A673 (cell line): ENCODE measurements around the gene TMEFF2. TPM values are rescaled to one million over a fixed set of nuclear protein-coding genes. Genes with fewer than 3 reads are reported as not detected.

Experiments used
- BruUV-seq: library from RNA; stranded (reverse); fragments of 400-500 nt; replicated peaks from 2 replicates; lab custom pipeline; 2021; lab: Mats Ljungman, UMichigan
- CTCF ChIA-PET: fragments of 300-600 bp; sonication (Branson Sonifier 250); formaldehyde crosslinking; loops from one replicate; lab custom pipeline; 2022; ENCODE audit warnings: antibody characterized with exemption; lab: Charles Lee
- POLR2A ChIA-PET: fragments of 300-600 bp; sonication (Branson Sonifier 250); formaldehyde crosslinking; loops from one replicate; lab custom pipeline; 2022; ENCODE audit warnings: antibody characterized with exemption; ENCODE audit not compliant: low non-redundant PET; lab: Charles Lee
- DNase-seq: peaks from one replicate; pipeline ENCODE4 v3.0.0-alpha.2; 2015; ENCODE audit warnings: low spot score
- H3K27ac ChIP-seq: fragments of 200-600 bp; sonication (generic); 2 replicates; pipeline ENCODE4 v1.5.1; 2016; ENCODE audit warnings: mixed run types, low read depth, mild to moderate bottlenecking, mixed read lengths, antibody characterized with exemption, low read length; ENCODE audit not compliant: poor library complexity, severe bottlenecking
- H3K27me3 ChIP-seq: fragments of 200-600 bp; sonication (generic); replicated peaks from 2 replicates; pipeline ENCODE4 v1.6.1; 2017; ENCODE audit warnings: mixed run types, low read depth, mild to moderate bottlenecking, mixed read lengths, antibody characterized with exemption, low read length; ENCODE audit not compliant: insufficient read depth, poor library complexity
- H3K36me3 ChIP-seq: fragments of 200-600 bp; sonication (generic); 2 replicates; pipeline ENCODE4 v1.6.1; 2016; ENCODE audit warnings: mixed run types, mild to moderate bottlenecking, mixed read lengths, antibody characterized with exemption, low read length; ENCODE audit not compliant: insufficient read depth, poor library complexity, severe bottlenecking
- H3K4me1 ChIP-seq: fragments of 200-600 bp; sonication (generic); 2 replicates; pipeline ENCODE4 v1.6.1; 2017; ENCODE audit warnings: mixed run types, mild to moderate bottlenecking, mixed read lengths, antibody characterized with exemption, low read length; ENCODE audit not compliant: insufficient read depth, poor library complexity, severe bottlenecking
- H3K4me3 ChIP-seq: fragments of 200-600 bp; sonication (generic); 2 replicates; pipeline ENCODE4 v1.5.1; 2016; ENCODE audit warnings: low read depth, mixed run types, mild to moderate bottlenecking, mixed read lengths, low read length; ENCODE audit not compliant: poor library complexity, severe bottlenecking
- H3K9me3 ChIP-seq: fragments of 200-600 bp; sonication (generic); 2 replicates; pipeline ENCODE4 v1.6.1; 2016; ENCODE audit warnings: mixed run types, low read depth, mild to moderate bottlenecking, mixed read lengths, antibody characterized with exemption, low read length; ENCODE audit not compliant: poor library complexity, severe bottlenecking
- EZH2 ChIP-seq: fragments of 200-600 bp; sonication (generic); IDR thresholded peaks from 2 replicates; pipeline ENCODE4 v1.6.1; 2017; ENCODE audit warnings: borderline replicate concordance, low read depth, mild to moderate bottlenecking, mixed read lengths, antibody characterized with exemption, low read length; ENCODE audit not compliant: poor library complexity, severe bottlenecking
- intact Hi-C: fragments of 100-400 bp; cut with micrococcal nuclease; formaldehyde crosslinking; loops from one replicate; pipeline ENCODE4 v1.10.0; 2022; ENCODE audit not compliant: unreplicated experiment
- total RNA-seq: library from RNA; stranded (reverse); gene quantifications from 2 replicates; pipeline ENCODE4 v1.2.3, GENCODE V29; 2021
- TF ChIP-seq, protein P1 (sequence below): fragments of 300-800, 200-600 bp; sonication (generic); conservative IDR thresholded peaks from 2 replicates; pipeline ENCODE4 v1.5.1; 2017; ENCODE audit warnings: low read depth, mild to moderate bottlenecking, antibody characterized with exemption, low read length, moderate library complexity, mixed read lengths

TMEFF2 gene
- total RNA-seq, 1 experiment from 2014 or later: 7.0 TPM

DNA sequence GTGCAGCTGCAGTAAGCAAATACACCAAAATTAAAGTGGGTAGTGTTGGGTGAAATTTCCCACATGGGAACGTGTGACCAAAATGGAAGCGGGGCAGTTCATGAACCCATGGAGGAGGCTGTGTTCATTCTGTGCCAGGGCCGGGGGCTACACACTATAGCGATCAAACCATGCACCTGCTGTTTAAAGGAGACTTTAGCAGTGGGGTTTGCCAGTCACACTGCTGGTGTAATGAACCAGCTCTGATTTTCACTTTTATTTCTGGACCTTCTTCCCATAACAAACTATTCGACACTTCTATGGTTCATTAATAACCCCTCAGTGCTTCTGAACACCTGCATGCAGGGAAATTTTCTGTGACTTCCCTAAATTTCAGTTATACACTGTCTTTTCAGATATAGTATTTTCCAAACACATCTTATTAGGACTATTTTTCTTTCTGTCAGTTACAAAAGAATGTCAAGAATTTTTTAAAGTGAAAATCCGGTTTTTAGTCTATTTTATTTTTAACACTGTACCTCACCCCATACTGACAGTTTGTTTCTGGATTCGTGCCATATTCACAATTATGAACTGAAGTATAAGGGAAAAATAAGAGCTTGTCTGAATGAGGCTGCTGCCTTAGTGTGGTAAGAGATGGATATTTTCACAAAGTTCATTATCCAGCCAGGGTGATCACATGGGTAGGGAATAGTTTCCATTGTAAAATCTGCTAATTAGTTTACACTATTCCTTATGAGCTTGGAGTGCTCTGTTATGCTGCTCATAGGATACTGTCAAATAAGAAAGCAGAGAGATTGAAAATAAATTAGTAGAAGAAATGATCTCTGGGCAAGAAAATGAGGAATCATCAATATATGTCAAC is 236.5 kb downstream of the TMEFF2 start:
- no TSS peak for BruUV-seq
- H3K4me1 ChIP-seq: no peaks in the 10 kb centered on the region
- ChIA-PET CTCF (no interaction called here), POLR2A (no interaction called here)
- no peaks in the 10 kb centered on the region for H3K36me3 ChIP-seq
- H3K9me3 ChIP-seq: no peaks in the 10 kb centered on the region
- H3K4me3 ChIP-seq: no peak overlapping the region
- no peak overlapping the region for H3K27ac ChIP-seq
- DNase-seq: no peak
- TF ChIP-seq EZH2: no peak
- TF ChIP-seq, protein P1, sequence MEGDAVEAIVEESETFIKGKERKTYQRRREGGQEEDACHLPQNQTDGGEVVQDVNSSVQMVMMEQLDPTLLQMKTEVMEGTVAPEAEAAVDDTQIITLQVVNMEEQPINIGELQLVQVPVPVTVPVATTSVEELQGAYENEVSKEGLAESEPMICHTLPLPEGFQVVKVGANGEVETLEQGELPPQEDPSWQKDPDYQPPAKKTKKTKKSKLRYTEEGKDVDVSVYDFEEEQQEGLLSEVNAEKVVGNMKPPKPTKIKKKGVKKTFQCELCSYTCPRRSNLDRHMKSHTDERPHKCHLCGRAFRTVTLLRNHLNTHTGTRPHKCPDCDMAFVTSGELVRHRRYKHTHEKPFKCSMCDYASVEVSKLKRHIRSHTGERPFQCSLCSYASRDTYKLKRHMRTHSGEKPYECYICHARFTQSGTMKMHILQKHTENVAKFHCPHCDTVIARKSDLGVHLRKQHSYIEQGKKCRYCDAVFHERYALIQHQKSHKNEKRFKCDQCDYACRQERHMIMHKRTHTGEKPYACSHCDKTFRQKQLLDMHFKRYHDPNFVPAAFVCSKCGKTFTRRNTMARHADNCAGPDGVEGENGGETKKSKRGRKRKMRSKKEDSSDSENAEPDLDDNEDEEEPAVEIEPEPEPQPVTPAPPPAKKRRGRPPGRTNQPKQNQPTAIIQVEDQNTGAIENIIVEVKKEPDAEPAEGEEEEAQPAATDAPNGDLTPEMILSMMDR: no peak
- no peaks in the 10 kb centered on the region for H3K27me3 ChIP-seq
- intact Hi-C loops: no loop called here

DNA sequence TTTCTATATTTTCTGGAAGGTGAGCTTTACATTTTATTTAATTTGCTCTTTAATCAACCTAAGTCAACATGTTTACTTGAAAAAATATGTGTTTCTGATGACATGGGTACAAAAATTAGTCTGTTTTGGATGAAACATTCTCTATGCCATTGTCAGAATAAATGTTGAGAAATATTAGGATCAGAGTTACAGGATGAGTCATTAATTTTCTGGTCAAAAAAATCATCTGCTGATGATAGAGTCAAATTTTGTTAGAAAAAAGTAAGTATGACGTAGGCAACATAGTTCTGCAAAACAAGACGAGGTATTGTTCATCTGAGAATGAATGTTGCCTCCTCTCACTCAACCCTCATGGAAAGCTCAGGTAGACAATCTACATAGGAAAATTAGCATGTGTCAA is 240.3 kb downstream of the TMEFF2 start:
- POLR2A ChIA-PET: no interaction called here
- no TSS peak for BruUV-seq
- intact Hi-C loops: no loop called here

DNA sequence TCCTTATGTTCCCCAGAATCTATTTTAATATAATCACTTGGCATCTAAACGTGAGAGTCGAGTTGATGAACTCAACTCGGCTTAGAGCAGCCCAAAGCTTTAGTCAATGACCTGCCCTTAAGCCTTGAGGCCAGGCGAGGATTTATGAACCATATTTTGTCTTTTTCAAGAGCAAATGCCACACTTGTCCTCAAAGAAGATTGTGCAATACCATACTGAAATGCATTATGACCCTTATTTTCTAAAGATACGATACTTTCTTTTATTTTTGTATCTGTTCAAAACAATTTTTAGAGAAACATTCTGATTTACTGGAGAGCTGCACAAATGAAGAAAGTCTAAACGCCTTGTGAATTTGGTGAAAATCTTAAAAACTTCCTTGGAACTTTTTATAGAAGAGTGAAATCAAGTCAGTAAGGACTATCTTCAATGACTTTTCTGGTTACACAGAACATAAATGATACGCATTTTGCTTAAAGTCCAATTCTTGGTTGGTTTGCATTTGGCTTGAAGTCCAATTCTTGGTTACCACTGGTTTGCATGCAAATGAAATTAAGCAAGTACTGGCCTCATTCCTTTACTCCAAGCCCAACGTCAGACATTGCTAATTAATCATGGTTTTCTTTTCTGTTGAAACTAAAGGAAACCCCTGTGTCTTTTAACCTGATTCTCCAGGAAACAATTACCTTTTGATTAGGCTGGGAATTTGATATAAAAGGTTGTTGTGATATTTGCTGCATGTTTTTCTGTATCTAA is 242.0 kb downstream of the TMEFF2 start:
- no peak overlapping the region for H3K27ac ChIP-seq
- no peaks in the 10 kb centered on the region for H3K9me3 ChIP-seq
- no peak for DNase-seq
- no peaks in the 10 kb centered on the region for H3K27me3 ChIP-seq
- no peaks in the 10 kb centered on the region for H3K36me3 ChIP-seq
- ChIA-PET POLR2A (no interaction called here), CTCF (no interaction called here)
- no peak overlapping the region for H3K4me3 ChIP-seq
- H3K4me1 ChIP-seq: no peaks in the 10 kb centered on the region
- TF ChIP-seq, protein P1: no peak
- no peak for TF ChIP-seq EZH2
- no TSS peak for BruUV-seq
- intact Hi-C loops: no loop called here

More for the DNA sequence above, 240.3 kb downstream of the TMEFF2 start:
- Histone ChIP-seq H3K4me3 (no peak overlapping the region), H3K27ac (no peak overlapping the region), H3K9me3 (no peaks in the 10 kb centered on the region), H3K4me1 (no peaks in the 10 kb centered on the region), H3K36me3 (no peaks in the 10 kb centered on the region), H3K27me3 (no peaks in the 10 kb centered on the region)
- DNase-seq: no peak
- CTCF ChIA-PET: no interaction called here
- TF ChIP-seq EZH2: no peak
- TF ChIP-seq, protein P1: no peak
